HG03342 (cell line): ENCODE measurements around the gene TET3.

ENCODE experiments used
- ATAC-seq: cut with Tn5 transposase; IDR thresholded peaks from one replicate; pipeline ENCODE4 v1.9.1; 2021; ENCODE audit warnings: mild to moderate bottlenecking, moderate library complexity; ENCODE audit not compliant: unreplicated experiment

TET3 gene

DNA sequence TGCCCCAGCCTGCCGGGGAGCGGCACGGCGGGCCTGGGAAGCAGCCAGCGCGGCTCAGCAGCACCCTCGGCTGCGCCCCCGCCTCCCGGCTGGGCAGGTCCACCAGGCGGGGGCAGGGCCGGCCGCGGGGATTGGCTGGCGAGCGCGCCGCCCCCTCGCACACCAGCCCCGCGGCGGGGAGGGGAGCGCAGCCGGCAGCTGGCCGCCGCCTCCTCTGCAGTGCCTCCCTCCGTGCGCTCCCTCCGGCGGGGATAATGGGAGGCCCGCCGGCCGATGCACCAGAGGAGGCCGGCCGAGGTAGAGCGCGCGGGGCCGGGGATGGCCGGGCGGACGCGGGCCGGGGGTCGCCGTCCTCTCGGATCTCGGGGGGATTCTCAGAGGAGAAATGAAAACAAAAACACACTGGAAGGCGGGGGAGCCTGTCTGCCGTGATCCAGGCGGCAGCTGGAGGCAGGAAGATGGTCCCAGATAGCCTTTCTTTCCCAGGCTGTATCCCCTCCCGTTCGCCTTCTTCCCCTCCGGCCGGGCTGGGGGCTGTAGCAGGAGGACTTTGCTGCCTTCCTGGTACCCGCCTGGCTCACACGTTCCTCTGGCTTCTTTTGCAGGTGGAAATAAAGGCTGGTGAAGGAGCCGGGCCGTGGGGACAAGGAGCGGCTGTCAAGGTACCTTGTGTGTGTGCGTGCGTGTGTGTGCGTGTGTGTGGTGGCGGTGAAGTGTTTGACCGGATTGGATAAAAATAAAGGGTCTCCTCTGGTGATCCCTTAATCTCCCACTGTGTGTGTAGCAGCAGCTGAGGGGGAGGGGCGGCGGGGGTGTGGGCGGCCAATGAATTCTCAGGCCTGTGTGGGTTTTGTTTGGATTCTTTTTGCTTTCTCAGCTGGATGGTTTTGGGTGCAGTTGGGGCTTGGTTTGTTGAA, 18.1 kb downstream of the TET3 start:
- peak; percentile 84 for ATAC-seq

DNA sequence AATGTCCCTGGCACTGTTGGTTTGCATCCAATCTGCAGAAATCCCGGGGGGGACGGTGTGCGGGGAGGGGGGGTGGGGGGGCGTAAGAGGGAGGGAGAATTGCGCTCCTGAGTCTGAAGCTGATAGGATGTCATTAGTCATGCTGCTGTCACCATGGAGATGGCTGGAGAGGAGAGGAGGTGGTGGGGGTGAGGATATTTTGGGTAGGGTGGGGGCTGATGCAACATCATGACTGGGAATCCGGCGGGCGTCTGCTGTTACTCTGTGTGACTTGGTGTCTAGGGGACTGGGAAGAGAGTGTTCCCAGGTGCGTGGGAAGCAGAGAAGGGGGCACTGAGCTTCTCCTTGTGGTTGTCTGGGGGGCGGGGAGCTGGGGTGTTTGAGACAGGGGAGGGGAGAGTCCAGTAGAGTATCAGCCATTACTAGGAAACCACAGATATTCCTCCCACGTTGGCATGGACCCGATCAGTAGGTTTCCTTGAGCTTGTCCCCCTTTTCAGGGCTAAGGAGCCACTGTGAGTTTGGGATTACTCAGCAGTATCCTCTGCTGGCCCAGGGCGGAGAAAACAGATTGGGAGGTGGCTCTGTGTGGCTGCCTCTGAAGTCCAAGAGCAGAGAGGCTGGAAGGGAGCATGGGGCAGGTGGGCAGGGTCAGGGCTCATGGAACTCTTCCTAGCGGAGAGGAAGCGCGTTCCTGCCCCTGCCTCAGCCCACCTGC, 18.9 kb downstream of the TET3 start:
- ATAC-seq: no peak

DNA sequence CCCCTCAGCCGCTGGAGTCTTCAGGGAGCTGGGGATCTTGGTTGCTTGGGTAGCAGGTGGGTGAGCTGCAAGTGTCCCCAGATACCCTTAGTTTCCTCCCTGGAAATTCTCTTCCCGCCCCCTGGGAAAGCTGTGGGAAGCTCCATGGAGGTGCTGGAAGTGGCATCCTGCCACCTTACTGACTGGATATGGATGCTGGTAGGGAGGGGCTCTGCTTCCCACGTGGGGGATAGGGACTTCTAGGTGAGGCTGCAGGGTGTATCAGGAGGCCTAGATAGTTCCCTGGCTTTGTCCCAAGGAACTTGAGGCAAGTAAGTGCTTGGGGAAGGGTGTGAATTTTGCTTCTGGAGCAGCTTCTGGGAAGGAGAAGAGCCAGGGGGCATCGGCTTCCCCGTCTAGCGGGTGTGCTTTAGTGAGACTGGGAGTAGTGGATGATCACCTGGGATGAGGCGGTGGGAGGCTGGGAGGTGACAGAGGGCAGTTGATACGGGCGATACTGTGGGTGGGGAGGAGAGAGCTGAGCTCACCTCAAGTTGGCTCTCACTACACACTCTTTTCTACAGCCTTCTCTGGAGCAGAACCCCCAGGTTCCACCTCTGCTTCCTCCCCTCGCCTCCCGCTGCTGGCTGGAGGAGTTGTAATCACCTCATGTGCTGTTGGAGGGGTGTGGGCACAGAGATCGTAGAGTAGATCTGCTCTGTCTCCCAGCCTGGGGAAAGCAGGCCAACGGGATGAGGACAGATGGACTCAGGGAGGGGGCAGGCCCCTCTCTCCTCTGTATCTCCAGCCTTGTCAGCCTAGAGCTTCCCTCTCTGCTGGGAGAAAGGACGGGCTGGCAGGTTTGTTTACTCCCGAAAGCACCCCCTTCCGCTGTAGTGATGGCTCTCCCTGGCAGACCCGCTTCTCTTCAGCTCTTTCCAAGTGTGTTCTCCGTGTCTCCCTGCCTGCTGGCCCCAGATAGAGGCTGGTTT, 19.8 kb downstream of the TET3 start:
- no peak for ATAC-seq

DNA sequence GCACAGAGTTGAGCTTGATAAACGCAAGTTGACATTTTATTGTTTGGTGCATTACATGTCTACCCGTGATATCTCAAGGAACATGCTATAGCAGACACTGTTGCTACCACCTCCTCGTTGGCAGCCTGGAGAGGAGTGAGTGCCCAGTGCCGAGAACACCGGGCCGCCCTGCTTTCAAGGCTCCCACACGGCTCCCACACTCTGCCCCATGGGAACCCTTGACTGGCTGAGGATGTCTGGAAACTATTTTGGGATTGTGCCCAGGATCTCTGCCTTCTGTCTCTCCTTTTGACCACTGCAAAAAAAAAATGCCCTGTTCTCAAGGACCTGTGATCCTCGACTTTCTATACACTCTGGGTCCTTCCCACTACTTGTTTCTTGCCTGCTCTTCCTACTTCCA, 21.1 kb downstream of the TET3 start:
- no peak for ATAC-seq

DNA sequence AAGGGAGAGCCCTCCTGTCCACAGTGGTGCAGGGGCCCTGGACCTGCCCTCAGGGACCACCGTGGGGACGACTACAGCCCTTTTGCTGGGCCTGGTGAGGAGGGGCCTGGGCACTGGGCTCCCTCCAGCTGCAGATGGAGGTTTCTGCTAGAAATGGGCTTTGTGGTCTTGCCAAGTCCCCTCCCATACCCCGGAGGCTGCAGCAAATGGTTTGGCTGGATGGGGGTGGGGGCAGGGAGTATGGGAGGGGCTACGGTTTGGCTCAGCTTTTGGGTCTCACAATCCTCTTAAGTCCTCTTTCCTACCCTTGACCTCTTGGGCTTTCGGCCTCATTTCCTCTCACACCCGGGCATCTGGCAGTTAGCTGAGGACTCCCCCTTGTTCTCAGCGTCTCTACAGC, 21.7 kb downstream of the TET3 start:
- ATAC-seq: no peak

DNA sequence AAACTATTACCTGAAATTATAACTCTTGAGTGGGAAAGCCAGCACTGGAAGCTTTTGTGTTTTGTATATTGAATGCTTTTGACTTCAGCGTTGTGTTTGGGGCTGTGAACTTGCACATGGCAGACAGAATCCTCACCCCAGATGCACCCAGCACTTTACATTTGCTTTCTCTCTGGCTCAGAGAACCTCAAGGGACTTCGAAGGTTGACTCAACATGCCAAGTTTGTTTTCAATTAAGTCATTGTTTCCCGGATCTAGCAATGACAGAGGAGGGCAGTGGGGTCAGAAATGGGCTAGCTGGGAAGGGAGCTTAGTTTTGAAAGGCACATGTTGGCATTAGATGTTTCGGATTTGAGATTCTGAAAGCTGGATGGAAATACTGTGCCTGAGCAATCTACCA, 22.4 kb downstream of the TET3 start:
- ATAC-seq: no peak

DNA sequence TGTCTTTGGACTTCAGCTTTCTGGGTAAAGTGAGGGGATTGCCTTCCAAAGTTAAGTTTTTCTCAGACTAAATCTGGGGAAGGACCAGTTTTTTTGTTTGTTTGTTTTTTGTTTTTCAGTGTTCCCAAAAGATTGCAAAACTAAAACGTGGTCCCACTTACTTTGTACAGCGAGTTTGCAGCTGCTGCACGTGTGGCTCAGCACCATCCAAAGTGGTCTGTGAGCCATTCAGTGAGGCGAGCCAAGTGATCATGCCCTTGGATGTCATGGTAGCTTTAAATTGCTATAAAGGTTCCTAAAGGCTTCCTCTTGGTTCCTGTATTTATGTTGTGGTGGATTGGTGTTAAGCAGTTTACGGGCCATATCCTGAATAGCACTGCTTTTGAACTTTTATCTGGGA, 23.0 kb downstream of the TET3 start:
- ATAC-seq: no peak

DNA sequence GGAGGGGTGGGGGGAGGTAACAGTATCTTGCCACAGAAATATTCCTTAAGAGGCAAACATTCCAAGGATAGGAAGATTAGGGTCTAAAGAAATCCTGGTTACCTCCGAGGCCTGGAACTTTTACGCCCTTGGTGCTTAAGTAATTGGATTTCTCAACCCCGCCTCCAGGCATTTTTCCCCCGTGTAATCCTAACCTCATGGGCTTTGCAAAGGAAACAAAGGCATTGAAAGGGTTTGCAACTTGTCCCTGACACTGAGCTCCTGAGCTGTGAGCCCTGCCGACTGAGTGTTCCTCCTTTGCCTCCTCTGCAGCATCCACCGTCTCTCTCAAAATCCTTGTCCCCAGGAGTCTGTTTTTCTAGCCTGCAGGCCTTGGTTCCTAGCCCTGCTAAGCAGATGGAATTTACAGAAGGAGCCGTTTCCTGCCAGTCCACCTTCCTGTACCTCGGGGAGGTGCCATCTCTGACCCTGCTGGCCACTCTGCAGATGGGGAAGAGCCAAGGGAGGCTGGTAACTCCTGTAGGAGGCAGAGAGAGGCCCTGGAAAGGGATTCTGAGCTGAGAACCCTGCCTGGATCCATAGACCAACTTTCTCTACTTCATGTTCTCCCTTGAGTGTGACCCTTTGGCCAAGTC, 24.2 kb downstream of the TET3 start:
- no peak for ATAC-seq

DNA sequence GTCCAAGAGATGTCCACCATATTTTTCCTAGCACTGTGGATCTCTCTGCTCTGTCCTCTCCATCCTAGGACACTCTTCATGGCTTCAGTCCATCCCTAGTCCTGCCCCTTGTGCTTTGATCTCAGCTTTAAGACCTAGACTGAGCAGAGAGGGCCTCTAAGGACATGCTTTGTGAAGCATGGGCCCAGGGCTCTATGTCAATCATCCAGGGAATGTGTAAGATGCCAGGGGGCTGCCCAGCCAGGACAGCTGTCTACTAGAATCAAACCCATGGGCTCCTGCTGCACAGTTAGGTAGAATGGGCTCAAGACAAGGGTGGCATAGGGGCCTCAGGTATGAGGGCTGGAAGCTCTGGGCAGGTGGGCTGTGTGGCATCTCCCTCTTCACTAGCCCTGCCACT, 24.9 kb downstream of the TET3 start:
- no peak for ATAC-seq

DNA sequence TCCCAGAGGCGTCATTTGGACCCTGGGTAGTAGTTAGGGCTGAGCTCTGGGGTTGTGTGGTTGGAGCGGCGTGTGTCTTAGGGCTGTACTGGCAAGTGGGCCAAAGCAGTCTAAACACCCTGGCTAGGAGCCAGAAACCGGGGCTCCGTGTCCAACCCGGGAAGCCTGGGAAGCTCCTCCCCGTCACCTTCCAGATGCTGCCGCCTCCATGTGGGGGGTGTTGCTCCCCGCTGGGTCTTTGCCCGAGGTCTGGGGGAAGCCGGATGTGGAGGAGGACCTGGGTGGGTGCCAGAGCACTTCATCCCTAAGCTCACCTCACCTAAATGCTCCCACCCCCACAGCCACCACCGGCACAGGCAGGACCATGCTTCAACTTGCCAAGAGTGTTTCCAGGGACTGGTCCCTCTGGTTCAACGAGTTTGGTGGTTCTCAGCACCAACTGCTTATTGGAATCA, 25.4 kb downstream of the TET3 start:
- ATAC-seq: no peak

DNA sequence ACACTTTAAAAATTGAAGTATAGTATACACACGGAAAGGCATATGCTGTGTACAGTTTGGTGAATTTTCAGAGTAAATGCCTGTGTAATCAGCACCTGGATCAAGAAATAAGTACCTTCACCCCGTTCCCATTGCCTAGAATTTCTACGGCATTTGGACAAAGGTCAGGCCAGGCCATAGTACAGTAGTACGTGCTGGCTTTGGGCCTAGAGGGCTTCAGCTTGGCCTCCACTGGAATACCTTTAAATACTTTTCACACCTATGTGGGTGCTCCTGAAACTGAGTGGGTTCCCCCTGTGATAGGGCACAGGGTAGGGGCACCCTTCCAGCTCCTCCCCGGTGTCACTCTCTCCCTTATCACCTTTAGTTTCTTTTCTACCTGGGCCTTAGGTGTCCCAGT, 26.5 kb downstream of the TET3 start:
- ATAC-seq: no peak

DNA sequence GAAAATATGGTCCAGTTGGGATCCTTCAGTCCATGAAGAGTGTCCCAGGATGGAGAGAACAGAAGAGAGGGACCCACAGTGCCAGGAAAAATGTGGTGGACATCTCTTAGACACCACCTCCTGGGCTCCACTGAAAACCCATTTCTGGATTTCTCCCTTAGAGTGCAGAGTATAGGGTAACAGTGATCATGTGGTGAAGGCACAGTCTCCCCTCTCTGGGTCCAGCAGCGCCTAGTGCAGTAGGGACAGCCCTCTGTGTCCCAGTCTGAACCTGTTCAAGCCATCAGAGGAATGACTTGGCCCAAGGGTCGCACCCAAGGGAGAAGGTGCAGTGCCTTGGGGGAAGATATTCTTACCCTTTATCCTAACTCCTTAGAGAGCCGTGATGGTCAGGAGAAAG, 30.1 kb downstream of the TET3 start:
- no peak for ATAC-seq

DNA sequence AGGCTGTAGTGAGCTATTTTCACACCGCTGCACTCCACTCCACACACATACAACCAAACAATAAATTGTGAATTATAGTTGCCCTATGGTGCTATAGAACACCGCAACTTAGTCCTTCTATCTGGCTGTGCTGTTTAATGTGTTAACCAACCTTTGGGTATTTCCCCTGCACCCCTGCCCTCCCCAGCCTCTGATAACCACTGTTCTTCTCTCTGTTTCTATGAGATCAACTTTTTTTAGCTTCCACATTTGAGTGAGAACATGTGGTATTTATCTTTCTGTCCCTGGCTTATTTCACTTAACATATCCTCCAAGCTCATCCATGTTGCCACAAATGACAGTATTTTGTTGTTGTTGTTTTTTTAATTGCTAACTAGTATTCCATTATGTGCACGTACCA, 32.5 kb downstream of the TET3 start:
- ATAC-seq: no peak

DNA sequence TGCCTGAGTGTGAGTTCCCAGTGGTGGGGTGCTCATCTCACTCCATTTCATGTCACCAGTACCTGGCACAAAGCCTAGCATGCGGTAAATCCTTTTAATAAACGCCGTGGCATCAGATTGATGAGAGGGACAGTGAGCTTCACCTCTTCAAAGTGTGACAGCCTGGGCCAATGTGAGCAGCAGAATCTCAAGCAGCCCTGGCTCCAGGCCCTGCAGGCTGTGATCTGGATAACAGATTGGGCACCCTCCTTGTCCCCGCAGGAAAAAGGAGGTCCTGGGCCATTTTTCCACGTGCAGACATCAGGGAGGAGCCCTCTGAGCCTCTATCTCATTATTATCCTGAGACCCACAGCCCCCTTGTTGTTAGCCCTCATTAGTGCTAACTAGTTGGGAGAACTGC, 34.8 kb downstream of the TET3 start:
- no peak for ATAC-seq

DNA sequence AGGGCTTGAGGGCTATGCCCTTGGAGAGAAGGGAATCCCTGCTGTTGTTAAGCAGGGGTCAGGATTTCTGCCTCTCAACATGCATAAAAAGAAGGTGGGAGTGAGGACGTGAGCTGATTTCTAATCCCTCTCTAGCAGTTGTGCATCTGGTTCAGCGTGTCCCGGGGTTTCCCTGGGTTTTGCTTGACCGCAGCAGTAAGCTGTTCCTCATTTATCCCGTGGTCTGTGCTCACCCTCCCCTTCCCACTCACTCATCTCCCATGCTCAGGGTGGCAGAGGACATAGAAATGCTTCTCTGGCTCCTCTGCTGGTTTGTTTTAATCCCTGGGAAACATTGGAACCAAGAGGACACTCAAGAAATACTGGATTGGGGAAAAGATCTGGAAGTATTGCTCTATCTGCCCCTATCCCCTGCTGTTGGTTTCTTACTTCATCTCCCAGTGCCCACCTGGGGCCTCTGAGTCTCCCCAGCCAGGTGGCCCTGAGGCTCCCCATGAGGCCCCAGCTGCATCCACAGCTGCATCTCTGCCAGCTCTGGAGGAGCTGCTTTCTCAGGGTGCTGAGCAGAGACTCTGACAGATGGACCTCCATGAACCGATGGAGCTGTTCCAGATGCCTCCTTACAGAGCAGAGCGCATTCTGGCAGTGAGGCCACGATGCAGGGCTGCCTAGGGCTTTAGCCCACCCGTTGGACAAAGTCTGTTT, 36.1 kb downstream of the TET3 start:
- peak; percentile 50 for ATAC-seq

DNA sequence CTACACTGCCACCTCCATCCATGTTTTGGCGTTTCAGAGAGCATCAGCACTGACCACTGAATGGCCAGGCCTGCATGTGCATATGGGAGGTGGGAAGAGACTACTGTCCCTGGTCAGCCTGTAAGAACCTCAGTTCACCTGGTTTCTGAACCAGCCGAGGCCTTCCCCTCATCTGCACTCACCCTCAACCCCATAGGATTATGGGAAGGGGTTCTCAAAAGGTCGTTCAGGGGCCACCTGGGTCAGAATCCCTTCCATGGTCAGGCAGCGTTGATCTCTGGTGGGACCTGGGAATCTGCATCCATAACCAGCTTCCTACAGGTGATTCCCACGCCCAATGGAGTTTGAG, 36.7 kb downstream of the TET3 start:
- ATAC-seq: no peak

DNA sequence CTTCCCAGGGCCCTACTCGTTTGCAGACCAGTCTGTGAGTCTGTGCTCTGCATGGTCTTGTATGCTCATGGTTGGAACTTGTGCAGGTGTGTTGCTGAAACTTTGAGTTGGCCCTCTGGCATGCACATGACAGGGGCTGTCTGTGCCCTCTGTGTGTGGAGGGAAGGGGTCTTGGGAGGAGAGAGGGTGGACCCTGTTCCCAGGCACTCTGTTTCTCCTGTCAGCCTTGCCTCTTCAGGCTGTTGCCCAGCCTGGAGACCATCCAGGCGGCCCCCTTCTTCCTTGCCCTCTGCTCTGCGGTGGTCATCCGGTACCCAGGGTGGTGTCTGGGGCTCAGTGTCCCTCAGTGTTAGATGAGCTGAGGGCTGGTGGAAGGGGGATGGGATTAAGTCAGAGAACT, 39.5 kb downstream of the TET3 start:
- no peak for ATAC-seq

DNA sequence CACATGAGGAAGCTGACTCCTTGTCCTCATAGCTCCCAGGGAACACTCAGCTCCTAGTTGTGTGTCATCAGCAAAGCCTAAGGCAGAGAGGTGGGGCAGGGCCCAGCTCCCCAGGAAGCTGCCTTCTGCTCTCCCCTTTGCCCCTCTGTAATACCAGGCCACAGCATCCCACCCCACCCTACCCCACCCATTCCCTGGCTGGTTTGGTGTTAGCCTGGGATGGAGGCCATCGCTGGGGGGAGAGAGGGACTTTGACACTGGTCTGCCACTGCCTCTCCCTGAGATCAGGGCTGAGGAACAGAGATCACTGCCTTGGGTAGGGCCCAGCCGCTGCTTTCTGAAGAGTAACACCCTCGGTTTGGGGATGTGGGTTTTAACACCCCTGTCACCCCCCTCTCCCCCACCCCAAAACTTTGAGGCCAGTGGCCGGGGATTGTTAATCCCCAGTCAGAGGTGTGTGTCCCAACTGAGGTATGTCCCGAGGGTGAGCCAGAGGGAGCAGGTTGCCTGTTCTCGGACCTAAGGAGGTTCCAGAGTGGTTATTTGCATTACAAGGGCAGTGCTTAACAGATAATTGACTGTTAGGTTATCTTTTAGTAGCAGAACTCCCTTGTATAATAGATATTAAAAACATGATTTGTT, 41.4 kb downstream of the TET3 start:
- ATAC-seq: no peak

DNA sequence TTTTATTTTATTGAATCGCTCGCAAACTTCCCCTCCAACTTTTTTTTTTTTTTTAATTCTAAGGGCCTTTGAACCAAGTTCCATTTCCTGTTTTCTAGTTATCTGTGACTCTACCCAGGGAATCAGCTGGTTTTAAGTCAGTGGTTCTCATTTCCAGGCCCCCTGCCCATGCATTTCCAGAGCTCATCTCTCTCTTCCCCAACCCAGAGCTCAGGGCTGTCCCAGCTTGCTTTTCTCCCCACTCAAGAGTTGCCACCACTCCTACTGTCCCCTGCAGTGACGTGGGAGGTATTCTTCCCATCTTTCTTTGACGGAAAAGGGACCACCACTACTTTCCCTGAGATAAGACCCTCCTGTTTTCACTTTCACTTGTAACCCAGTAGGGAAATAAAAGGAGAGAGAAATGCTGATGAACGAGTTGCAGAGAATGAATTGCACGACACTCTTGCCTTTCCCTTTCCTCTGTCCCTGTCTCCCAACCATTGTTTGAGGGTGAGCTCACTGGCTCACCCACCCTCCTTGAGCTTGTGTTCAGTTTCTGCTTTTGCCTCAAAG, 42.1 kb downstream of the TET3 start:
- ATAC-seq: no peak
